Measurements from ENCODE around the gene TRRAP.

The TRRAP gene

DNA sequence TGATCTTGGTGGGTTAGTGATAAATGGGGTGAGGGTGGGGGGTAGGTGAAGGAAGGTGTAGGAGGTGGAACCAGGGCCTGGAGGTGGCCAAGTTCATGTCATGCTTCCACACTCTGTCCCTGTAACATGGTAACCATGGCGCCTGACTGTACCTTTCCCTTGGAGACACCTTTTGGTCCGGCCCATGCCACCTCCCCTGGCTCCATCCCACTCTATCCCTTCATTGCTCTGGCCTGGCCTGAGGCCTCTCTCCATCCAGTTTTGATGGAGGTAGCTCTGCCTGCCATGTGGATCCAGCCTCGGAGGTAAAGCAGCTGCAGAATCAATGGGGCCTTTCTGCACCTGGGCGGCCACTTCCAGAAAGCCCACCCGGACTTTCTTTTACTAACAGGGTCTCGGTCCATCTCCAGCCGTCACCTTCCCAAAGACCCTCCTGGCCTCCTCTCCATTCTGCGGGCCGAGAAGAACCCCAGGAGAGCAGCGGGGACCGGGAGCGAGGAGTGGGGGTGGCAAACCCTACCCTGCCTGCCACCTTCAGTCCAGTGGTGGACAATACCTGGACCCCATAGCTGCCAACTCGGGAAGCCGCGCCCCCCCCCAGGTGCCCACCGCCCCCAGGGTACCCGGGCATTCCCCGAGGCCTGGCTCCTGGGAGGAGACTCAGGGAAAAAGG, 504 bp upstream of the TRRAP start:
- no peak overlapping the region for H3K27ac ChIP-seq (ENCODE audit: low read depth, low read length)
- H3K9ac ChIP-seq (ENCODE audit: low read length): no peak overlapping the region
- H3K4me3 ChIP-seq (ENCODE audit: low read depth, low read length): peak overlapping the region; percentile 98
- H3K27me3 ChIP-seq (ENCODE audit: control insufficient read depth, insufficient read depth, low read length): no peaks in the 10 kb centered on the region
- peaks cover 6% of the 10 kb centered on the region; the same call in 1 of the 2 replicates for H3K4me1 ChIP-seq (ENCODE audit: control insufficient read depth, insufficient read depth, low read length)
- H3K36me3 ChIP-seq (ENCODE audit: control insufficient read depth, insufficient read depth, low read length): peaks cover 22% of the 10 kb centered on the region
- H3K9me3 ChIP-seq (ENCODE audit: control insufficient read depth, insufficient read depth, low read depth, low read length): no peaks in the 10 kb centered on the region

DNA sequence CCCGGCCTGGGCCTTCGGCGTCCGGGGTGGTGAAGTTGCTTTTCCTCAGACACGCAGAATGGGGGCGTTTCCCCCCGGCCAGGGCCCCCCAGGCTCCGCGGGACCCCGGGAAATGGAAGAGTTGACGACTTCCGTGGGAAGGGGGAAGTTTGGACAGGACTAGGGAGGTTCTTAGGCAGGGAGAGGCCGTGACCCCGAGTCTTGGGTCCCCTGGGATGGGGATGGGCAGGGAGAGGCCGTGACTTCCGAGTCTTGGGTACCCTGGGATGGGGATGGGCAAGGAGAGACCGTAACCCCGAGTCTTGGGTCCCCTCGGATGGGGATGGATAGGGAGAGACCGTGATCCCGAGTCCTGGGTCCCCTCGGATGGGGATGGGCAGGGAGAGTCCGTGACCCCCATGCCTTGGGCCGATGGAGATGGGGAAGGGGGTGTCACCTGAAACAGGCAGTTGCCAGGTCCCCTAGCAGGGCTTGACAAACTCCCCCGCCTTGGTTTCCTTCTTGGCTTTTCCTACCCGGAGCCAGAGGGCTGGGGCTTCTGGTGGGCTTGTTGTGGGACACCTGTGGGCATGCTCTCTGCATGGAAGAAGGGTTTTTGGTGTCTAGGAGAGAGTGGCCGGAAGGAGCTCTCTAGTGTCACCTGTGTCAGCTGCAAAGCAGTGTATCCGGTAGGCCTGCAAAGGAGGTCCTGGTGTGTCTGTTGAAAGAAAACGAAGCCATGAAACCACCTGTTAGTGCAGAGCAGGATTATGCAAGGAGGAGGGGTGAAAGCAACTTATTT, 1.1 kb downstream of the TRRAP start:
- H3K36me3 ChIP-seq (ENCODE audit: control insufficient read depth, insufficient read depth, low read length): peaks cover 37% of the 10 kb centered on the region
- peak overlapping the region; percentile 97; the same call in 1 of the 2 replicates for H3K27ac ChIP-seq (ENCODE audit: low read depth, low read length)
- H3K9ac ChIP-seq (ENCODE audit: low read length): peak overlapping the region; percentile 96
- peak overlapping the region; percentile 98 for H3K4me3 ChIP-seq (ENCODE audit: low read depth, low read length)
- H3K9me3 ChIP-seq (ENCODE audit: control insufficient read depth, insufficient read depth, low read depth, low read length): no peaks in the 10 kb centered on the region
- H3K27me3 ChIP-seq (ENCODE audit: control insufficient read depth, insufficient read depth, low read length): no peaks in the 10 kb centered on the region
- H3K4me1 ChIP-seq (ENCODE audit: control insufficient read depth, insufficient read depth, low read length): peaks cover 6% of the 10 kb centered on the region; the same call in 1 of the 2 replicates

DNA sequence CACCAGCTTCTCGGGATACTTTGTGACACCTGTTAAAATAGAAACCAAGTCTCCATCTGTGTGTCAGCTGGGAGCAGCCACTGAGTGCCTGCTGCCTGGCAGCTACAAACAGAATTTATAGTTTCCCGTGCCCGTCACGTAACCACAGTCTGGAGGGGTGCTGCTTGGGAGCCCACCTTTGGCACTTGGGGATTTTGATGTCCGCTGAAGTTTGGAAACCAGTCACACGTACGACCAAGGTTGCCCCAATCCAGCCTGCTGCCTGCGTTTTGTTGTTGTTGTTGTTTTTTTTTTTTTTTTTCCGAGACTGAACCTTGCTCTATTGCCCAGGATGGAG, 1.6 kb downstream of the TRRAP start:
- Histone ChIP-seq H3K4me3 (ENCODE audit: low read depth, low read length) (peak overlapping the region; percentile 98), H3K4me1 (ENCODE audit: control insufficient read depth, insufficient read depth, low read length) (peaks cover 6% of the 10 kb centered on the region; the same call in 1 of the 2 replicates), H3K36me3 (ENCODE audit: control insufficient read depth, insufficient read depth, low read length) (peaks cover 43% of the 10 kb centered on the region), H3K9me3 (ENCODE audit: control insufficient read depth, insufficient read depth, low read depth, low read length) (no peaks in the 10 kb centered on the region), H3K27me3 (ENCODE audit: control insufficient read depth, insufficient read depth, low read length) (no peaks in the 10 kb centered on the region), H3K27ac (ENCODE audit: low read depth, low read length) (no peak overlapping the region), H3K9ac (ENCODE audit: low read length) (no peak overlapping the region)

DNA sequence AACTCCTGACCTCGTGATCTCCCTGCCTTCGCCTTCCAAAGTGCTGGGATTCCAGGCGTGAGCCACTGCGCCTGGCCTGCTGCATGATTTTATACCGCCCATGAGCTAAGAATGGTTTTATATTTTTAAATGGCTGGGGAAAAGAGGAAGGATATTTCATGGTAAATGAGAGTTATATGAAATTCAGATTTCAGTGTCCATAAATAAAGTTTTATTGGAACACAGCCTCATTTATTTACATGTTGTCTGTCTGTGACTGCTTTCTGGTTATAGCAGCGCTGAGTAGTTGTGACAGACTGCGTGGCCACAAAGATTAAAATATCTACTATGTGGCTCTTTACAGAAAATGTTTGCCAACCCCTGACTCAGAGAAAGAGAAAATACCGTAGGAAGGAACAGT, 2.2 kb downstream of the TRRAP start:
- Histone ChIP-seq H3K4me1 (ENCODE audit: control insufficient read depth, insufficient read depth, low read length) (peaks cover 6% of the 10 kb centered on the region; the same call in 1 of the 2 replicates), H3K4me3 (ENCODE audit: low read depth, low read length) (no peak overlapping the region), H3K9me3 (ENCODE audit: control insufficient read depth, insufficient read depth, low read depth, low read length) (no peaks in the 10 kb centered on the region), H3K27me3 (ENCODE audit: control insufficient read depth, insufficient read depth, low read length) (no peaks in the 10 kb centered on the region), H3K27ac (ENCODE audit: low read depth, low read length) (no peak overlapping the region), H3K9ac (ENCODE audit: low read length) (no peak overlapping the region), H3K36me3 (ENCODE audit: control insufficient read depth, insufficient read depth, low read length) (peaks cover 47% of the 10 kb centered on the region)

DNA sequence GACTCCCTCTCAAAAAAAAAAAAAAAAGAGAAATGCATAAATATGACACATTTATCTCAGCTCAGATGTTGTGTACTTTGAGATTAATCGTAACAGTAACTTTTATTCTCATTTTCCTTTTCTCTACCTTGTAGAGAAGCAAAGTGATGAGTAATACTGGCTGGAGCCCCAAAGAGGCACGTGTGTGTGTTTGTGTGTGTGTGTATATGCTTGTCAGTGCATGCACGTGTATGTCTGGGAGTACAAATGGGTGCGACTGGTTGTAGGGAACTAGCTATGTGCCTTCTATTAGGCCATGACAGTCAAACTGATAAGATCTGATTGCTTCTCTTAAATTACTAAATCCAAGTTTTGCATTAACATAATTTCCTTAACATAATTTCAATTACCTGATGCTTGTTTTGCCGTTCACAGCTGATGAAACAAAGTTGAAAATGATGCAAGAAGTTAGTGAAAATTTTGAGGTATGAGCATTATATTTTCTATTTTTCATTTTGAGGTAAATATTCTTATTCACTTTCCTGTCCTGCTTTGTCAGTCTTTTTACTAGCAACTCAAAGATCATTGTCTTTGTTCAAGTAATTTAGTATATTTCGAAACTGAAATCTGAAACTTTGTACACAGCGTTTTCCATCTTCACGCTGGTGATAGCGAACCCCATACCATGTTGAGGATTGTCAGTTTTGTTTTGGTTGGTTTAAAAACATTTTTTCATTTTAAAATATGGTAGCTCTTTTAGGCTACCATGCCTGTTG, 3.4 kb downstream of the TRRAP start:
- Histone ChIP-seq H3K27ac (ENCODE audit: low read depth, low read length) (no peak overlapping the region), H3K9me3 (ENCODE audit: control insufficient read depth, insufficient read depth, low read depth, low read length) (no peaks in the 10 kb centered on the region), H3K27me3 (ENCODE audit: control insufficient read depth, insufficient read depth, low read length) (no peaks in the 10 kb centered on the region), H3K4me1 (ENCODE audit: control insufficient read depth, insufficient read depth, low read length) (peaks cover 6% of the 10 kb centered on the region; the same call in 1 of the 2 replicates), H3K9ac (ENCODE audit: low read length) (no peak overlapping the region), H3K4me3 (ENCODE audit: low read depth, low read length) (no peak overlapping the region), H3K36me3 (ENCODE audit: control insufficient read depth, insufficient read depth, low read length) (peaks cover 55% of the 10 kb centered on the region)

DNA sequence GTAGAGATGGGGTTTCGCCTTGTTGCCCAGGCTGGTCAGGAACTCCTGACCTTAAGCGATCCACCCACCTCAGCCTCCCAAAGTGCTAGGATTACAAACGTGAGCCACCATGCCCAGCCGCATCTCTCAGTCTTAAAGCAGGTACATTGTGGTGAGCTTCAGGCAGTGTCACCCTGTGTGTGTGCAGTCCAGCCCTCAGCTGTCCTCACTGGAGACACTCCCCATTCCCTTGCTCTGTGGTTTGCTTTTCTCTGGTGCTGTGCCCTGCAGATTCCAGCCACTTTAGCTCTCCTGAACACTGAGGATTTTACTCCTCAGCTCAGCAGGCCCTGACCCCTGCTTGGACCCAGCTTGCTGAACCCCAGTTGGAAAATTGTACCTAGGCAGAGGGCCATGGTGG, 6.1 kb downstream of the TRRAP start:
- Histone ChIP-seq H3K36me3 (ENCODE audit: control insufficient read depth, insufficient read depth, low read length) (peaks cover 75% of the 10 kb centered on the region), H3K27me3 (ENCODE audit: control insufficient read depth, insufficient read depth, low read length) (no peaks in the 10 kb centered on the region)

DNA sequence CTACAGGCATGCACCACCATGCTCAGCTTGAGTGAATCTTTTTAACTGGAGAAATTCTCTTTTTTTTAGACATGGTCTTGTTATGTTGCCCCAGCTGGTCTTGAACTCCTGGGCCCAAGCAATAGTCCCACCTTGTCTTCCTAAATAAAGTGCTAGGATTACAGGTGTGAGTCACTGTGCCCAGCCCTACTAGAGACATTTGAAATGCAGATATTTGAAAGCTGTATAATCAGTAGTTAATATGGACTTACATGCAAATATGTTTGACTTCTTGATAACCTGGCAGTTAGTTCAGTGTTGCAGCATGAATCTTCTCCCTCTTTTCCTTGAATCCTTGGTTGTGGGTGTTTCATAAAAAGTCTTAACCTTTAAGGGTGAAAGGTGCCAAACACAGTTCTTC, 8.7 kb downstream of the TRRAP start:
- no peak overlapping the region for H3K4me3 ChIP-seq (ENCODE audit: low read depth, low read length)
- no peaks in the 10 kb centered on the region for H3K4me1 ChIP-seq (ENCODE audit: control insufficient read depth, insufficient read depth, low read length)
- H3K9ac ChIP-seq (ENCODE audit: low read length): no peak overlapping the region
- H3K27ac ChIP-seq (ENCODE audit: low read depth, low read length): no peak overlapping the region
- peaks cover 81% of the 10 kb centered on the region for H3K36me3 ChIP-seq (ENCODE audit: control insufficient read depth, insufficient read depth, low read length)
- H3K9me3 ChIP-seq (ENCODE audit: control insufficient read depth, insufficient read depth, low read depth, low read length): no peaks in the 10 kb centered on the region
- no peaks in the 10 kb centered on the region for H3K27me3 ChIP-seq (ENCODE audit: control insufficient read depth, insufficient read depth, low read length)

More for the DNA sequence above, 6.1 kb downstream of the TRRAP start:
- no peak overlapping the region for H3K27ac ChIP-seq (ENCODE audit: low read depth, low read length)
- H3K4me3 ChIP-seq (ENCODE audit: low read depth, low read length): no peak overlapping the region
- no peaks in the 10 kb centered on the region for H3K9me3 ChIP-seq (ENCODE audit: control insufficient read depth, insufficient read depth, low read depth, low read length)
- no peaks in the 10 kb centered on the region for H3K4me1 ChIP-seq (ENCODE audit: control insufficient read depth, insufficient read depth, low read length)
- no peak overlapping the region for H3K9ac ChIP-seq (ENCODE audit: low read length)

DNA sequence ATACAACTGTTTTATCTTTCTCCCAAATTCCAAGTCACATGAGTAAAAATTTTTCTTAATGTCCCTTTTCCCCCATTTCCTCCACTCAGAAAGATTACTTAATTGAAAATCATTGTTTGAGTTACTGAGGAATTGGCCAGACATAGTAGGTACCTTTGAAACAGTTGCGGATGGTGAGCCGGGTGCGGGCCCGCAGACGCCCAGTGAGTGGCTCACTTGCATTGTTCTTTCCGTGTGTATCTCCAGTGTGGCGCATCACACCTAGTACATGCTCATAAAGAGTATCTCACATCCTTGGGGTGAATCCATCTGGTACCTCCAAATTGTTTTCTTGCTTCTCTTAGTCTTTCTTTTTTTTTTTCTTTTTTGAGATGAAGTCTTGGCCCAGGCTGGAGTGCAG, 14.3 kb downstream of the TRRAP start:
- H3K27ac ChIP-seq (ENCODE audit: low read depth, low read length): no peak overlapping the region
- no peak overlapping the region for H3K9ac ChIP-seq (ENCODE audit: low read length)
- peaks cover 83% of the 10 kb centered on the region for H3K36me3 ChIP-seq (ENCODE audit: control insufficient read depth, insufficient read depth, low read length)

DNA sequence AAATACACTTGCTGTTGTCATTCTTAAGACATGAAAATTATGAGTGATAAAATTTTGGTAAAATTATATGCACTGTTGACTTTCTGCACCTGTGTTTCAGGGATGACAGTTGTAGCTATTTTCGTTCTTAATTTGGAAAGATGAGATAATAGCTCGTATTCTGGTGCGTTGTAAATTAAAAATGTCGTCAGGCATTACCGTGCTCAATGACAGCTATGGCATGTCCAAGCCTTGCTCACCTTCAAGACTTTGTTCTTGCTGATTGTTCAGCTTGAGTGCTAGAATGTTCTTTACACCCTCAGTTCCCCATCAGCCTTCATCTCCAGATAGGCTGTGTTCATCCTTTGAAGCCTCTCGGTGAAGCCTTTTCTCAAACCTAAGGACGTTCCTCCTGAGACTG, 21.5 kb downstream of the TRRAP start:
- H3K27me3 ChIP-seq (ENCODE audit: control insufficient read depth, insufficient read depth, low read length): no peaks in the 10 kb centered on the region
- H3K27ac ChIP-seq (ENCODE audit: low read depth, low read length): no peak overlapping the region
- peaks cover 98% of the 10 kb centered on the region for H3K36me3 ChIP-seq (ENCODE audit: control insufficient read depth, insufficient read depth, low read length)
- no peaks in the 10 kb centered on the region for H3K9me3 ChIP-seq (ENCODE audit: control insufficient read depth, insufficient read depth, low read depth, low read length)
- H3K4me3 ChIP-seq (ENCODE audit: low read depth, low read length): no peak overlapping the region
- H3K4me1 ChIP-seq (ENCODE audit: control insufficient read depth, insufficient read depth, low read length): no peaks in the 10 kb centered on the region
- H3K9ac ChIP-seq (ENCODE audit: low read length): no peak overlapping the region

More for the DNA sequence above, 14.3 kb downstream of the TRRAP start:
- H3K4me3 ChIP-seq (ENCODE audit: low read depth, low read length): no peak overlapping the region
- no peaks in the 10 kb centered on the region for H3K4me1 ChIP-seq (ENCODE audit: control insufficient read depth, insufficient read depth, low read length)
- H3K27me3 ChIP-seq (ENCODE audit: control insufficient read depth, insufficient read depth, low read length): no peaks in the 10 kb centered on the region
- H3K9me3 ChIP-seq (ENCODE audit: control insufficient read depth, insufficient read depth, low read depth, low read length): no peaks in the 10 kb centered on the region

DNA sequence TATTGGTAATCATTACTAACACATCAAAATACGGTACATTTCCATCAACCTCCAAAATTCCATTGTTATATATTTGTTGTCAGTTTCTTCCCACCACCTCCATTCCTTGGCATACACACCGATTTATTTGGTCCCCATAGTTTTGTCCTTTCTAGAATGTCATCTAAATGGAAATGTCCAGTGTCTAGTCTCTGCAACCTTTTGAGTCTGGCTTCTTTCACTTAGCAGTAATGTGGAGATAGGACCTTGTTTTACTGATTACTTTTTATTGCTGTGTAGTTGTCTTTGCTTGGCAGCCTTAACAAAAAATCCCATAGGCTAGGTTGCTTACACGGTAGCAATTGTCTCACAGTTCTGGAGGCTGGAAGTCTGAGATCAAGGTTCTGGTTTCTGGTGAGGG, 22.5 kb downstream of the TRRAP start:
- no peaks in the 10 kb centered on the region for H3K9me3 ChIP-seq (ENCODE audit: control insufficient read depth, insufficient read depth, low read depth, low read length)
- H3K4me3 ChIP-seq (ENCODE audit: low read depth, low read length): no peak overlapping the region
- H3K27me3 ChIP-seq (ENCODE audit: control insufficient read depth, insufficient read depth, low read length): no peaks in the 10 kb centered on the region
- peak overlapping the region; percentile 26; the same call in 1 of the 2 replicates for H3K27ac ChIP-seq (ENCODE audit: low read depth, low read length)
- peaks cover 98% of the 10 kb centered on the region for H3K36me3 ChIP-seq (ENCODE audit: control insufficient read depth, insufficient read depth, low read length)
- H3K9ac ChIP-seq (ENCODE audit: low read length): no peak overlapping the region
- H3K4me1 ChIP-seq (ENCODE audit: control insufficient read depth, insufficient read depth, low read length): no peaks in the 10 kb centered on the region

DNA sequence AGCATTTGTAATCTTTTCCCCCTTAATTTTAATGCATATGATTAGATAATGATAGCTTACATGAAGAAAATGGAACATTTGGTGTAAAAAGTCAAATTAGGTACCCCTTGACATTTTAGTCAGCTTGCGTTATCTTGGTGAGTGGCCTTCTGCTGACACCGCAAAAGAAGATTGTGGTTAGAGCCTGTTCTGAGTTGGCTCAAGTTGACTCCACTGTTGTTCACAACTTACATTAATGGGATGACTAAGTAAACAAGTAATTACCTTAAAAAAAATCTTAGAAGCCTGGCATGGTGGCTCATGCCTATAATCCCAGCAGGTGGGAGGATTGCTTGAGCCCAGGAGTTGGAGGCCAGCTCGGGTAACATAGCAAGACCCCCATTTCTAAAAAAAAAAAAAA, 24.2 kb downstream of the TRRAP start:
- Histone ChIP-seq H3K9ac (ENCODE audit: low read length) (no peak overlapping the region), H3K4me1 (ENCODE audit: control insufficient read depth, insufficient read depth, low read length) (no peaks in the 10 kb centered on the region), H3K9me3 (ENCODE audit: control insufficient read depth, insufficient read depth, low read depth, low read length) (peaks cover 6% of the 10 kb centered on the region; the same call in 1 of the 2 replicates), H3K36me3 (ENCODE audit: control insufficient read depth, insufficient read depth, low read length) (peaks cover 99% of the 10 kb centered on the region), H3K4me3 (ENCODE audit: low read depth, low read length) (no peak overlapping the region), H3K27ac (ENCODE audit: low read depth, low read length) (no peak overlapping the region), H3K27me3 (ENCODE audit: control insufficient read depth, insufficient read depth, low read length) (no peaks in the 10 kb centered on the region)

Data from HUES6 (cell line).